Liver (tissue), 9 donors: ENCODE measurements around the gene PLCB1. TPM values are rescaled to one million over a fixed set of nuclear protein-coding genes. Genes with fewer than 3 reads are reported as not detected.

Experiments
- DNase-seq: peaks from one replicate; pipeline ENCODE4 v3.0.0-alpha.2; 2017; ENCODE audit warnings: low spot score
- H3K27ac ChIP-seq, 2 donors: one replicate each; pipeline ENCODE4 v1.7.0; 2013; ENCODE audit warnings: inconsistent platforms in 2 of 2, low read length in 2 of 2, control low read depth in 1 of 2, low read depth in 1 of 2, mild to moderate bottlenecking in 1 of 2
- H3K27me3 ChIP-seq, 4 donors: one replicate each; pipeline versions ENCODE4 v1.6.1 to v1.7.0; 2013; ENCODE audit warnings: low read length in 3 of 4, inconsistent platforms in 1 of 4, mild to moderate bottlenecking in 1 of 4, moderate library complexity in 1 of 4; ENCODE audit not compliant: control insufficient read depth in 4 of 4, insufficient read depth in 4 of 4
- H3K36me3 ChIP-seq, 4 donors: one replicate each; pipeline versions ENCODE4 v1.6.1 to v1.7.0; 2013; ENCODE audit warnings: low read length in 3 of 4, mild to moderate bottlenecking in 3 of 4, low read depth in 1 of 4, moderate library complexity in 1 of 4; ENCODE audit not compliant: control insufficient read depth in 4 of 4, insufficient read depth in 3 of 4
- H3K4me1 ChIP-seq, 4 donors: one replicate each; pipeline versions ENCODE4 v1.6.1 to v1.7.0; 2013; ENCODE audit warnings: low read length in 3 of 4, mild to moderate bottlenecking in 3 of 4, moderate library complexity in 1 of 4; ENCODE audit not compliant: control insufficient read depth in 4 of 4, insufficient read depth in 4 of 4
- H3K4me3 ChIP-seq, 3 donors: one replicate each; pipeline versions ENCODE4 v1.6.1 to v1.7.0; 2013; ENCODE audit warnings: low read length in 3 of 3, control low read depth in 1 of 3, low read depth in 1 of 3, mild to moderate bottlenecking in 1 of 3
- H3K9ac ChIP-seq, 2 donors: one replicate each; pipeline ENCODE4 v1.7.0; 2013; ENCODE audit warnings: low read length in 2 of 2, mild to moderate bottlenecking in 2 of 2, moderate library complexity in 2 of 2, control low read depth in 1 of 2, low read depth in 1 of 2
- H3K9me3 ChIP-seq, 4 donors: one replicate each; pipeline versions ENCODE4 v1.6.1 to v1.7.0; 2013; ENCODE audit warnings: low read length in 3 of 4; ENCODE audit not compliant: control insufficient read depth in 4 of 4
- FOXA1 ChIP-seq: IDR thresholded peaks from 2 replicates; pipeline ENCODE4 v1.6.1; 2016; ENCODE audit warnings: antibody characterized with exemption
- FOXA2 ChIP-seq: IDR thresholded peaks from 2 replicates; pipeline ENCODE4 v1.6.1; 2016; ENCODE audit warnings: antibody characterized with exemption
- GABPA ChIP-seq, 2 donors: IDR thresholded peaks in 1 of 2; conservative IDR thresholded peaks in 1 of 2; 2 replicates each; pipeline ENCODE4 v1.6.1; 2016; ENCODE audit warnings: antibody characterized with exemption in 2 of 2, mild to moderate bottlenecking in 1 of 2, moderate library complexity in 1 of 2
- HNF4G ChIP-seq: IDR thresholded peaks from 2 replicates; pipeline ENCODE4 v1.6.1; 2016; ENCODE audit warnings: antibody characterized with exemption
- RAD21 ChIP-seq, 2 donors: IDR thresholded peaks; 2 replicates each; pipeline ENCODE4 v1.6.1; 2016; ENCODE audit warnings: antibody characterized with exemption in 2 of 2, mild to moderate bottlenecking in 2 of 2
- SP1 ChIP-seq: IDR thresholded peaks from 2 replicates; pipeline ENCODE4 v1.6.1; 2018; ENCODE audit warnings: antibody characterized with exemption, mild to moderate bottlenecking
- TAF1 ChIP-seq: conservative IDR thresholded peaks from 2 replicates; pipeline ENCODE4 v1.6.1; 2016; ENCODE audit warnings: antibody characterized with exemption, mild to moderate bottlenecking
- YY1 ChIP-seq: IDR thresholded peaks from 2 replicates; pipeline ENCODE4 v1.6.1; 2016; ENCODE audit warnings: antibody characterized with exemption, mild to moderate bottlenecking
- WGBS: extraction: QIAGEN DNeasy Blood & Tissue Kit; methylation state at CpG from one replicate; pipeline ENCODE4 v1.1.7; 2013; 5-methylcytosine and 5-hydroxymethylcytosine counted together
- polyA plus RNA-seq, 2 donors: library from polyadenylated mRNA; stranded (reverse) in 1 of 2; unstranded in 1 of 2; fragments of 200-250 nt in 1 of 2; fragments of >200 nt in 1 of 2; fragmentation: Nextera tagmentation in 1 of 2; extraction: Ambion mirVana in 1 of 2; gene quantifications; one replicate each; pipeline versions ENCODE4 v1.2.1 to v1.2.3, GENCODE V29; 2013 to 2015
- total RNA-seq, 2 donors: library from RNA; depleted of rRNA; stranded (reverse); fragments of >200 nt; gene quantifications; one replicate each; pipeline ENCODE4 v1.2.3, GENCODE V29; 2014
- TF ChIP-seq, protein P1 (sequence below): IDR thresholded peaks from 2 replicates; pipeline ENCODE4 v1.6.1; 2016; ENCODE audit warnings: antibody characterized with exemption
- TF ChIP-seq, protein P2 (sequence below): IDR thresholded peaks from 2 replicates; pipeline ENCODE4 v1.6.1; 2016; ENCODE audit warnings: antibody characterized with exemption
- TF ChIP-seq, protein P3 (sequence below): fragments of 150-350 bp; IDR thresholded peaks from 2 replicates; pipeline ENCODE4 v1.5.1; 2017; ENCODE audit warnings: improper control_type of control experiment, low read depth, low read length; ENCODE audit not compliant: missing input control
- TF ChIP-seq, protein P4 (sequence below): IDR thresholded peaks from 2 replicates; pipeline ENCODE4 v1.6.1; 2016; ENCODE audit warnings: antibody characterized with exemption
- donor health status: healthy.
- donor health status: healthy.
- donor health status: healthy.
- donor health status: healthy.
- donor health status: healthy.

Gene PLCB1
- total and polyA plus RNA-seq, 4 donors, result 3.7 to 13.5 (median 5.9) TPM

DNA sequence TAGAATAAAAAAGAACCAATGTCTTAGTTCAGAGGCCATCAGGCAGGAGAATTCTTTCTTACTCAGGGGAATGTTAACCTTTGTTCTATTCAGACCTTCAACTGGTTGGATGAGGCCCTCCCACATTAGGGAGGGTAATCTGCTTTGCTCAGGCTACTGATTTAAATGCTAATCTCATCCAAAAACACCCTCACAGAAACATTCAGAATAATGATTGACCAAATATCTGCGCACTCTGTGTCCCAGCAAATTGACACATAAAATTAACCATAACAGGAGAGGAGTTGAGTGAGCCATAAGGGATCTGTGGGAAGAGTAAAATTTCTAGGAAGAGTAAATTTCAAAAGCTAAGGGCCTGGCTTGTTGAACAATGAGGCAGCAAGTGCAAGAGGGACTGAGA, 702.8 kb downstream of the PLCB1 start:
- H3K9ac ChIP-seq, result no peak overlapping the region
- no peak overlapping the region for H3K27ac ChIP-seq
- no peaks in the 10 kb centered on the region for H3K27me3 ChIP-seq
- 97% methylated on average over 1 of the region's 1 CpG for WGBS
- TF ChIP-seq YY1 (no peak), TAF1 (no peak), FOXA1 (no peak), FOXA2 (no peak), RAD21 (IDR thresholded peaks at IDR 0.05) (no peak)
- no peak overlapping the region for H3K4me3 ChIP-seq
- H3K36me3 ChIP-seq, result no peaks in the 10 kb centered on the region
- no peaks in the 10 kb centered on the region for H3K9me3 ChIP-seq
- no peak for DNase-seq
- H3K4me1 ChIP-seq, result no peaks in the 10 kb centered on the region

DNA sequence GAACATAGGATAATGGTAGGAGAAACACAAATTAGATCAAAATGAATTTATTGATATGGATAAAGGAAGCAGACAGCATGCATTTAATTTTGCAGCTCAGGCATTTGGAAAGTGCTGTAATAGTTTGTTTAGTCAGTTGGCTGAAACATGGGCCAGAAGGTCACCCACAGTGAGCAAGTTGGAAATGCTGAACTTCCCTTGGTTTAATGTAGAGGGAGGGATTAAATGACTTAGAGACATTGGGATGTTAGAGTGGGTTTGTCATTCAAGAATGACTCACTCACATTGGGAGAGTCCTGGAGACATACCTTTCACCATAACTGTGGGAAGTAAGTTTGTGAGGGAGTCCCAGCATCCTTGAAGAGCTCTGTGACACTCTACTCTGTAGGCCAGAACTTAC, 705.3 kb downstream of the PLCB1 start:
- no peak for DNase-seq

DNA sequence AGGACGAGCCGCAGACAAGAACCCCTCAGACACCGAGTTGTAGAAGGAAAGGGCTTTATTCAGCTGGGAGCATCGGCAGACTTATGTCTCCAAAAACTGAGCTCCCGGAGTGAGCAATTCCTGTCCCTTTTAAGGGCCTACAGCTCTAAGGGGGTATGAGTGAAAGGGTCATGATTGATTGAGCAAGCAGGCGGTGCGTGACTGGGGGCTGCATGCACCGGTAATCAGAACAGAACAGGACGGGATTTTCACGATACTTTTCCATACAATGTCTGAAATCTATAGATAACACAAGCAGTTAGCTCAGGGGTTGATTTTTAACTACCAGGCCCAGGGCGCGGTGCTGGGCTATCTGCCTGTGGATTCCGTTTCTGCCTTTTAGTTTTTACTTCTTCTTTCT, 710.5 kb downstream of the PLCB1 start:
- H3K4me3 ChIP-seq, result no peak overlapping the region
- TF ChIP-seq, protein P1, sequence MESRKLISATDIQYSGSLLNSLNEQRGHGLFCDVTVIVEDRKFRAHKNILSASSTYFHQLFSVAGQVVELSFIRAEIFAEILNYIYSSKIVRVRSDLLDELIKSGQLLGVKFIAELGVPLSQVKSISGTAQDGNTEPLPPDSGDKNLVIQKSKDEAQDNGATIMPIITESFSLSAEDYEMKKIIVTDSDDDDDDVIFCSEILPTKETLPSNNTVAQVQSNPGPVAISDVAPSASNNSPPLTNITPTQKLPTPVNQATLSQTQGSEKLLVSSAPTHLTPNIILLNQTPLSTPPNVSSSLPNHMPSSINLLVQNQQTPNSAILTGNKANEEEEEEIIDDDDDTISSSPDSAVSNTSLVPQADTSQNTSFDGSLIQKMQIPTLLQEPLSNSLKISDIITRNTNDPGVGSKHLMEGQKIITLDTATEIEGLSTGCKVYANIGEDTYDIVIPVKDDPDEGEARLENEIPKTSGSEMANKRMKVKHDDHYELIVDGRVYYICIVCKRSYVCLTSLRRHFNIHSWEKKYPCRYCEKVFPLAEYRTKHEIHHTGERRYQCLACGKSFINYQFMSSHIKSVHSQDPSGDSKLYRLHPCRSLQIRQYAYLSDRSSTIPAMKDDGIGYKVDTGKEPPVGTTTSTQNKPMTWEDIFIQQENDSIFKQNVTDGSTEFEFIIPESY, result no peak
- TF ChIP-seq HNF4G, result no peak
- TF ChIP-seq SP1, result no peak
- TF ChIP-seq, protein P2, sequence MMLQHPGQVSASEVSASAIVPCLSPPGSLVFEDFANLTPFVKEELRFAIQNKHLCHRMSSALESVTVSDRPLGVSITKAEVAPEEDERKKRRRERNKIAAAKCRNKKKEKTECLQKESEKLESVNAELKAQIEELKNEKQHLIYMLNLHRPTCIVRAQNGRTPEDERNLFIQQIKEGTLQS, result no peak
- TF ChIP-seq GABPA (IDR thresholded peaks at IDR 0.05 in 1 of 2, conservative IDR thresholded peaks at IDR 0.05 in 1 of 2), result no peak
- TF ChIP-seq YY1, result no peak
- TF ChIP-seq RAD21 (IDR thresholded peaks at IDR 0.05), result no peak
- no peak for TF ChIP-seq FOXA1
- H3K27me3 ChIP-seq, result no peaks in the 10 kb centered on the region
- no peaks in the 10 kb centered on the region for H3K9me3 ChIP-seq
- H3K9ac ChIP-seq, result no peak overlapping the region
- WGBS, result 88% methylated on average over 13 of the region's 13 CpGs
- H3K36me3 ChIP-seq, result no peaks in the 10 kb centered on the region
- no peaks in the 10 kb centered on the region for H3K4me1 ChIP-seq
- no peak overlapping the region for H3K27ac ChIP-seq
- no peak for DNase-seq

More for the DNA sequence above, 705.3 kb downstream of the PLCB1 start:
- TF ChIP-seq, protein P3, sequence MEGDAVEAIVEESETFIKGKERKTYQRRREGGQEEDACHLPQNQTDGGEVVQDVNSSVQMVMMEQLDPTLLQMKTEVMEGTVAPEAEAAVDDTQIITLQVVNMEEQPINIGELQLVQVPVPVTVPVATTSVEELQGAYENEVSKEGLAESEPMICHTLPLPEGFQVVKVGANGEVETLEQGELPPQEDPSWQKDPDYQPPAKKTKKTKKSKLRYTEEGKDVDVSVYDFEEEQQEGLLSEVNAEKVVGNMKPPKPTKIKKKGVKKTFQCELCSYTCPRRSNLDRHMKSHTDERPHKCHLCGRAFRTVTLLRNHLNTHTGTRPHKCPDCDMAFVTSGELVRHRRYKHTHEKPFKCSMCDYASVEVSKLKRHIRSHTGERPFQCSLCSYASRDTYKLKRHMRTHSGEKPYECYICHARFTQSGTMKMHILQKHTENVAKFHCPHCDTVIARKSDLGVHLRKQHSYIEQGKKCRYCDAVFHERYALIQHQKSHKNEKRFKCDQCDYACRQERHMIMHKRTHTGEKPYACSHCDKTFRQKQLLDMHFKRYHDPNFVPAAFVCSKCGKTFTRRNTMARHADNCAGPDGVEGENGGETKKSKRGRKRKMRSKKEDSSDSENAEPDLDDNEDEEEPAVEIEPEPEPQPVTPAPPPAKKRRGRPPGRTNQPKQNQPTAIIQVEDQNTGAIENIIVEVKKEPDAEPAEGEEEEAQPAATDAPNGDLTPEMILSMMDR, result no peak
- TF ChIP-seq SP1 (no peak), HNF4G (no peak), FOXA2 (no peak), FOXA1 (no peak)
- TF ChIP-seq, protein P4, sequence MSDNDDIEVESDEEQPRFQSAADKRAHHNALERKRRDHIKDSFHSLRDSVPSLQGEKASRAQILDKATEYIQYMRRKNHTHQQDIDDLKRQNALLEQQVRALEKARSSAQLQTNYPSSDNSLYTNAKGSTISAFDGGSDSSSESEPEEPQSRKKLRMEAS, result no peak
- Histone ChIP-seq H3K9ac (no peak overlapping the region), H3K4me1 (no peaks in the 10 kb centered on the region), H3K27ac (no peak overlapping the region), H3K4me3 (no peak overlapping the region), H3K36me3 (no peaks in the 10 kb centered on the region), H3K9me3 (no peaks in the 10 kb centered on the region), H3K27me3 (no peaks in the 10 kb centered on the region)
